Astrocyte of the spinal cord (primary cell): ENCODE measurements around the gene ATXN7.

Experiments used
- DNase-seq: peaks from one replicate; pipeline ENCODE4 v3.0.0; 2011; ENCODE audit warnings: low read depth, low spot score
- H3K4me3 ChIP-seq: 2 replicates; pipeline ENCODE4 v1.5.1; 2011; ENCODE audit warnings: low read depth, mild to moderate bottlenecking, low read length, moderate library complexity
- CTCF ChIP-seq: IDR thresholded peaks from 2 replicates; pipeline ENCODE4 v1.5.1; 2012; ENCODE audit warnings: low read depth, mild to moderate bottlenecking, low read length, inconsistent platforms
- in situ Hi-C: cut with HindIII; loops from 2 replicates; pipeline ENCODE4 v1.10.0; 2017; ENCODE audit warnings: low sequenced_read_pairs

Gene ATXN7

GRCh38 chr3:64030741-64031140, 167.1 kb downstream of the ATXN7 start:
- peak; percentile 76 for TF ChIP-seq CTCF
- peak; percentile 54 for DNase-seq
- H3K4me3 ChIP-seq, result peak overlapping the region; percentile 28
- in situ Hi-C loops, result loop anchor here (25.0 kb wide), 1 partner anchor 432 kb away; no protein-coding TSS in a partner anchor

- no peak for TF ChIP-seq CTCF
- no peak for DNase-seq
- no peak overlapping the region for H3K4me3 ChIP-seq
- in situ Hi-C loops, result loop anchor here (25.0 kb wide), 1 partner anchor 430 kb away; no protein-coding TSS in a partner anchor
Measured at GRCh38 chr3:64031540-64032508, 168.2 kb downstream of the ATXN7 start.

GRCh38 chr3:64033069-64033468, 169.4 kb downstream of the ATXN7 start:
- TF ChIP-seq CTCF, result no peak
- no peak for DNase-seq
- in situ Hi-C loops, result loop anchor here (25.0 kb wide), 1 partner anchor 429 kb away; no protein-coding TSS in a partner anchor
- no peak overlapping the region for H3K4me3 ChIP-seq

- in situ Hi-C loops, result loop anchor here (25.0 kb wide), 1 partner anchor 425 kb away; no protein-coding TSS in a partner anchor
- no peak overlapping the region for H3K4me3 ChIP-seq
- DNase-seq, result no peak
- no peak for TF ChIP-seq CTCF
Measured at GRCh38 chr3:64037084-64037483, 173.4 kb downstream of the ATXN7 start.

GRCh38 chr3:64038253-64038767, 174.6 kb downstream of the ATXN7 start:
- no peak for TF ChIP-seq CTCF
- in situ Hi-C loops, result loop anchor here (25.0 kb wide), 1 partner anchor 424 kb away; no protein-coding TSS in a partner anchor
- no peak overlapping the region for H3K4me3 ChIP-seq
- no peak for DNase-seq

GRCh38 chr3:64039332-64039731, 175.7 kb downstream of the ATXN7 start:
- DNase-seq, result no peak
- no peak for TF ChIP-seq CTCF
- in situ Hi-C loops, result loop anchor here (25.0 kb wide), 1 partner anchor 423 kb away; no protein-coding TSS in a partner anchor
- H3K4me3 ChIP-seq, result no peak overlapping the region
